Suprapubic skin (tissue), 3 donors: Measurements from ENCODE around the gene MST1R.

Source experiments
- CTCF ChIP-seq, 2 donors: fragments of 200-600 bp in 1 of 2; fragments of 450-650 bp in 1 of 2; sonication (generic) in 1 of 2; IDR thresholded peaks; one replicate each; pipeline ENCODE4 v1.5.1; 2016 to 2019; ENCODE audit warnings: antibody characterized with exemption in 2 of 2, mild to moderate bottlenecking in 1 of 2, moderate library complexity in 1 of 2
- EP300 ChIP-seq: sonication (generic); formaldehyde crosslinking; IDR thresholded peaks from one replicate; pipeline ENCODE4 v1.6.1; 2017; ENCODE audit warnings: antibody characterized with exemption
- POLR2A ChIP-seq, 2 donors: fragments of 450-650 bp; IDR thresholded peaks; one replicate each; pipeline ENCODE4 v1.6.1; 2017; ENCODE audit warnings: antibody characterized with exemption in 2 of 2, mild to moderate bottlenecking in 2 of 2, moderate library complexity in 2 of 2

DNA sequence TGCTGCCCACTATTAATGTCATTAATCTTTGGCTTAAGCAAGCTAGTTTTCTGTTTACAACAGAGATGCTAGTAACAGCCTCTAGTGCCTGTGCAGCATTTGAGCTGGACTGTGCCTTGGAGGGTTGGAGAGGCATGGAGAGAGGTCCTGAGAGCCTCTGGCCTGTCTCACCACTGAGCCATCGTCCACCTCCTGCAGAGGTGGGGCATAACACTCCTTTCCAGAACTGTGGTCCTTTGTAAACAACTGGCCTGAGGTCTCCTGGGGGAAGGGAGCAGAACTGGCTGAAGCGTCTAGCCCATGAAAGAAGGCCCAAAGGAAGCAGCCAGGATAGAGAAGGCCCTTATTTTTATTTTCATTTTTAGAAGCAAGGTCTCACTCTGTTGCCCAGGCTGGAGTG is 24.0 kb downstream of the MST1R start:
- TF ChIP-seq CTCF (IDR thresholded peaks at IDR 0.05) (no peak), POLR2A (IDR thresholded peaks at IDR 0.05) (no peak), EP300 (no peak)
